Gastrocnemius medialis (tissue), 4 donors: Measurements from ENCODE around the gene ACOXL. TPM values are rescaled to one million over a fixed set of nuclear protein-coding genes. Genes with fewer than 3 reads are reported as not detected.

Source experiments
- ATAC-seq, 2 donors: fragments of 150-250 bp; one replicate each; pipeline ENCODE4 v1.9.1; 2016
- DNase-seq, 2 donors: peaks; one replicate each; pipeline ENCODE4 v3.0.0-alpha.2; 2019
- H3K27ac ChIP-seq, 4 donors: fragments of 200-600 bp; sonication (generic); 1 replicate in 1 of 4; 2 replicates in 3 of 4; pipeline ENCODE4 v1.5.1; 2016 to 2018; ENCODE audit warnings: mild to moderate bottlenecking in 2 of 4, moderate library complexity in 1 of 4
- H3K27me3 ChIP-seq, 3 donors: fragments of 200-600 bp; sonication (generic) in 2 of 3; 1 replicate in 1 of 3; 2 replicates in 2 of 3; pipeline versions ENCODE4 v1.5.1 to v1.6.0; 2016 to 2019; ENCODE audit warnings: mild to moderate bottlenecking in 1 of 3, moderate library complexity in 1 of 3
- H3K36me3 ChIP-seq, 2 donors: fragments of 200-600 bp; sonication (generic) in 1 of 2; one replicate each; pipeline ENCODE4 v1.5.1; 2017 to 2018
- H3K4me1 ChIP-seq, 2 donors: fragments of 200-600 bp; sonication (generic) in 1 of 2; one replicate each; pipeline ENCODE4 v1.5.1; 2016 to 2017; ENCODE audit warnings: mild to moderate bottlenecking in 2 of 2
- H3K4me3 ChIP-seq, 4 donors: fragments of 200-600 bp; sonication (generic) in 3 of 4; 1 replicate in 1 of 4; 2 replicates in 3 of 4; pipeline ENCODE4 v1.5.1; 2016 to 2019; ENCODE audit warnings: mild to moderate bottlenecking in 2 of 4
- H3K9me3 ChIP-seq, 3 donors: fragments of 200-600 bp; sonication (generic) in 2 of 3; 1 replicate in 1 of 3; 2 replicates in 2 of 3; pipeline ENCODE4 v1.5.1; 2016 to 2019
- POLR2A ChIP-seq, 2 donors: fragments of 450-650 bp; IDR thresholded peaks; one replicate each; pipeline ENCODE4 v1.6.1; 2017; ENCODE audit warnings: antibody characterized with exemption in 2 of 2, mild to moderate bottlenecking in 2 of 2, moderate library complexity in 2 of 2
- in situ Hi-C, 4 donors: fragments of 200-750 bp; cut with MboI; loops; one replicate each; pipeline versions ENCODE4 v1.15.0 to v1.8.0; 2017; ENCODE audit warnings: low sequenced_read_pairs in 4 of 4
- intact Hi-C: fragments of 100-400 bp; cut with DNase I; formaldehyde crosslinking; loops from one replicate; pipeline ENCODE4 v1.15.1; 2023; ENCODE audit warnings: low total_unique reads
- total RNA-seq, 4 donors: library from RNA; depleted of rRNA; stranded (reverse); fragments of >200 nt; gene quantifications; one replicate each; pipeline versions ENCODE4 v1.1.0 to v1.2.3, GENCODE V29; 2016
- TF ChIP-seq, protein P1 (sequence below), 5 experiments: fragments of 450-650 bp in 3 of 5; fragments of 200-600 bp in 2 of 5; sonication (generic) in 2 of 5; IDR thresholded peaks in 4 of 5; conservative IDR thresholded peaks in 1 of 5; 1 replicate in 4 of 5; 2 replicates in 1 of 5; pipeline ENCODE4 v1.5.1; 2016 to 2019; ENCODE audit warnings: antibody characterized with exemption in 5 of 5, mild to moderate bottlenecking in 3 of 5, moderate library complexity in 3 of 5

Gene ACOXL
- total RNA-seq, 4 donors from 2014 or later: not detected

DNA sequence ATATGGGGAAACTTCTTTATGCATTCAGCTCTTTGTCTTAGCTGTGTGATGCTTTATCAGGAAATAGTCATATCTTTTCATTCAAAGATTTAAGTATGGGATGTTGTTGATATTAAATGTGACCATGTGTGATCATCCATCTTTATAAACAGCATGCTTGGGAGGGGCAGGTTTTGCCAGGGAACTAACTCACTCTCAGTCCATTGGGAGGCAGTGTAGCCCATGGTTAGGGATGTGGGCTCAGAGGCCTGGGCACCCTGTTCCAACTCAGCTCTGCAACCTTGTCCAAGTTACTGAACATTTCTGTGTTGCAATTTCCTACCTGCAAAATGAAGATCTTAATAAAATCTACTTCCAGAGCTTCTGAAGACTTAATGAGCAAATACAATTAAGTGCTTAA lies 296.3 kb downstream of the ACOXL start:
- DNase-seq: no peak
- no peak for ATAC-seq
- no peak for TF ChIP-seq POLR2A (IDR thresholded peaks at IDR 0.05)
- TF ChIP-seq, protein P1, sequence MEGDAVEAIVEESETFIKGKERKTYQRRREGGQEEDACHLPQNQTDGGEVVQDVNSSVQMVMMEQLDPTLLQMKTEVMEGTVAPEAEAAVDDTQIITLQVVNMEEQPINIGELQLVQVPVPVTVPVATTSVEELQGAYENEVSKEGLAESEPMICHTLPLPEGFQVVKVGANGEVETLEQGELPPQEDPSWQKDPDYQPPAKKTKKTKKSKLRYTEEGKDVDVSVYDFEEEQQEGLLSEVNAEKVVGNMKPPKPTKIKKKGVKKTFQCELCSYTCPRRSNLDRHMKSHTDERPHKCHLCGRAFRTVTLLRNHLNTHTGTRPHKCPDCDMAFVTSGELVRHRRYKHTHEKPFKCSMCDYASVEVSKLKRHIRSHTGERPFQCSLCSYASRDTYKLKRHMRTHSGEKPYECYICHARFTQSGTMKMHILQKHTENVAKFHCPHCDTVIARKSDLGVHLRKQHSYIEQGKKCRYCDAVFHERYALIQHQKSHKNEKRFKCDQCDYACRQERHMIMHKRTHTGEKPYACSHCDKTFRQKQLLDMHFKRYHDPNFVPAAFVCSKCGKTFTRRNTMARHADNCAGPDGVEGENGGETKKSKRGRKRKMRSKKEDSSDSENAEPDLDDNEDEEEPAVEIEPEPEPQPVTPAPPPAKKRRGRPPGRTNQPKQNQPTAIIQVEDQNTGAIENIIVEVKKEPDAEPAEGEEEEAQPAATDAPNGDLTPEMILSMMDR (IDR thresholded peaks at IDR 0.05 in 4 of 5, conservative IDR thresholded peaks at IDR 0.05 in 1 of 5): no peak
- H3K4me3 ChIP-seq: no peak overlapping the region
- in situ Hi-C loops (no loop called here), intact Hi-C loops (no loop called here)
- no peaks in the 10 kb centered on the region for H3K27me3 ChIP-seq
- no peaks in the 10 kb centered on the region for H3K36me3 ChIP-seq
- no peaks in the 10 kb centered on the region for H3K9me3 ChIP-seq
- H3K4me1 ChIP-seq: peaks cover 0 to 11% of the 10 kb centered on the region in 2 donors
- H3K27ac ChIP-seq: no peak overlapping the region

DNA sequence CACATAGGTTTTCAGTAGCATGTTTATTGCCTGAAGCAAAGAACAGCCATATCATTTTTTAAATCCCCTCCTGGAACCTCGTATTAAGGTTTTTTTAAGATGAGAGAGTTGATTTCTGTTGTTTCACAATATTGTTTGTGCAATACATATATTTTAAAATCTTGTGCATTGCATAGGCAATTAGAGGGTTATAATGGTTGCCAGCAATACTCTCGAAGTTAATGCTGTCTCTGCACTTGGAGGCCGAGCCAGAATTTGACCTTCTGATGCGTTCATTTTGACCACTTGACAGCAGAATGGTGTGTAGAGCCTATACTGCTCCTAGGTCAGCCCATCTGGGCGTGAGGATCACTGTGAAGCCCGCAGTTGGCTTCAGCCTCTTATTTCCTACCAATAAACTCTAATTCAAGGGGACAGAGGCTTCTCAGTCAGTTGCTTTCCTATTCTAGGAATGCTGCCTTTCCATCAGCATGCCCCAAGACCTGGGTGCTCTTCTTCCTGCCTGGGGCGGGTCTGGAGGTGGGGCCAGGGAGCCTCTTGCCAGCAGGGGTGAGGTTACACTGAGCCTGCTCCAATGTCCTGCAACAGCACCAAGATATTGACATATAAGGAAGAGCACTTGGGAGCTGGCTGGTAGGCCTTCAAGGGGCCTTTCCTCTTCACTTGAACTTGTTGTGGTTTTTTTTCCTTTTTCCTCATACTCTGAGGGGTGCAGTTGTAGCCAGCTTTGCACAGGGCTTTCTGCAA lies 297.0 kb downstream of the ACOXL start:
- Histone ChIP-seq H3K9me3 (no peaks in the 10 kb centered on the region), H3K36me3 (no peaks in the 10 kb centered on the region), H3K4me3 (no peak overlapping the region), H3K4me1 (peaks cover 0 to 11% of the 10 kb centered on the region in 2 donors), H3K27ac (no peak overlapping the region), H3K27me3 (no peaks in the 10 kb centered on the region)
- in situ Hi-C loops (no loop called here), intact Hi-C loops (no loop called here)
- ATAC-seq: no peak
- no peak for TF ChIP-seq POLR2A (IDR thresholded peaks at IDR 0.05)
- TF ChIP-seq, protein P1 (IDR thresholded peaks at IDR 0.05 in 4 of 5, conservative IDR thresholded peaks at IDR 0.05 in 1 of 5): no peak
- DNase-seq: no peak

DNA sequence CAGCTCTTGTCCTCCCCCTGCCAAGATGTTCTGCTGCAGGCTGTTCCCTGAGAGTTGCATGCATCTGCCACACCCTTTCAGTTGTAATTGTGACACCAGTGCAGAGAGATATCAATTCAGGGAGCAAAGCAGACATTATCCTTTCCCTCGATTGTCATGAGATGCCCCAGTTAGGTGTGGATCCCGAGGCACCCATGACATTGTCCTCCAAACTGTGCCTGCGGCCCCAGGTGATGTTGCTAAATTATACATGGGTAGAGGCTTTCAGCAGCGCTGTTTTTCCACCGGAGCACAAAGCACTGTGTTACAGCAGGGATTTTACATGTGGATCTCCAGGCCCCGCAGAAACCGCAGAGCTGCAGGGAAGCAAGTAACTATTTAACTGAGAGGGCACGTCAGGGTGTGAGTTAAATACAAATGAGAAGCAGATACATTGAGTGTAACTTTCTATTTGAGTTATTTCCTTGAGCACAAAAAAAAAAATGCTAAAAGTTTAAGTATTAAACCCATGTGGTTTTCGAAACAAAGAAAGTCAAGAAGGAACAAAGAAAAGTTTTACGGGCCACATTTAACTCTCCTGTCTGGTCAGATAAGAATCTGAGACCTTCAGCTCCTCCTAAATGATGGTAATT lies 298.0 kb downstream of the ACOXL start:
- Histone ChIP-seq H3K4me3 (no peak overlapping the region), H3K9me3 (no peaks in the 10 kb centered on the region), H3K27ac (no peak overlapping the region), H3K27me3 (no peaks in the 10 kb centered on the region), H3K36me3 (no peaks in the 10 kb centered on the region), H3K4me1 (peaks cover 0 to 11% of the 10 kb centered on the region in 2 donors)
- in situ Hi-C loops: no loop called here
- intact Hi-C loops: no loop called here
- ATAC-seq (no peak), DNase-seq (no peak)
- TF ChIP-seq, protein P1 (IDR thresholded peaks at IDR 0.05 in 4 of 5, conservative IDR thresholded peaks at IDR 0.05 in 1 of 5): no peak
- no peak for TF ChIP-seq POLR2A (IDR thresholded peaks at IDR 0.05)

DNA sequence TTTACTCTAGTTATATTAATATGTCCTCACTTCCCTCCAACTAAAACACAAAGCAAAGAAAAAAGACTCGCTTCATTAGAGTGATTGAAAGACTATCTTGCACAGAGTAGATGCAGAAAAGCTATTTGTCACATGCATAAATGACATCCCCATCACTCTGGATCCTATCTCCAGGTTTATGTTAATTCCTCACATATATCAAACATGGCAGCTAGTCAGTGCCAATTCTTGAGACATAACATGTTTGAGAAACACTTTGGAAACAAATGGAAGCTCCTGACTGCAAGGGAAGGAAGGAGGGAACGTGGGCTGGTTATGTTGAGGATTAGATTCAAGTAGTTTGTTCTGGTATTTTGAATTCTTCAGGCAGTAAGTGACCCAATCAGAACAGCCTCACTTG lies 298.6 kb downstream of the ACOXL start:
- Histone ChIP-seq H3K27ac (no peak overlapping the region), H3K27me3 (no peaks in the 10 kb centered on the region), H3K4me3 (no peak overlapping the region), H3K36me3 (no peaks in the 10 kb centered on the region), H3K4me1 (peaks cover 0 to 11% of the 10 kb centered on the region in 2 donors), H3K9me3 (no peaks in the 10 kb centered on the region)
- intact Hi-C loops: no loop called here
- no peak for TF ChIP-seq POLR2A (IDR thresholded peaks at IDR 0.05)
- TF ChIP-seq, protein P1 (IDR thresholded peaks at IDR 0.05 in 4 of 5, conservative IDR thresholded peaks at IDR 0.05 in 1 of 5): no peak
- DNase-seq (no peak), ATAC-seq (no peak)
- in situ Hi-C loops: no loop called here
